ENCODE results near the gene OR6X1.

DNA sequence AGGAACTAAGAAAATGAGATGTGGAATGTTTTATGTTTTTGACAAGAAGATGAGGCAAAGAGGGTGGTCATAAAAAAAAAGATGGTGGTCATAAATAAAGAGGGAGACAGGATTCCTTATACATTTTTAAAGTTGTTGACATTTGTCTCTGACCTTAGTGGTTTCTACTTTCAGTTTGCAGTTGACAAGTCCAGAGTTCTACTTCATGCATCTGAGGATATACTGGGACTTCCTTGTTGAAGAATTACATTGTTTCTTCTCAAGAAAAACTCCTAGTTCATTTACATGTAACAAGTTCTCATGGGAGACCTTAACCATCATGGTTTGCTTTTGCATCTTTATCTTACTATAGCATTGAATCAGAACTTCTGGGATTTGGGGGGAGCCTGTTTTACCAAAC lies 1.2 kb downstream of the OR6X1 start:
- TF ChIP-seq, protein P1, sequence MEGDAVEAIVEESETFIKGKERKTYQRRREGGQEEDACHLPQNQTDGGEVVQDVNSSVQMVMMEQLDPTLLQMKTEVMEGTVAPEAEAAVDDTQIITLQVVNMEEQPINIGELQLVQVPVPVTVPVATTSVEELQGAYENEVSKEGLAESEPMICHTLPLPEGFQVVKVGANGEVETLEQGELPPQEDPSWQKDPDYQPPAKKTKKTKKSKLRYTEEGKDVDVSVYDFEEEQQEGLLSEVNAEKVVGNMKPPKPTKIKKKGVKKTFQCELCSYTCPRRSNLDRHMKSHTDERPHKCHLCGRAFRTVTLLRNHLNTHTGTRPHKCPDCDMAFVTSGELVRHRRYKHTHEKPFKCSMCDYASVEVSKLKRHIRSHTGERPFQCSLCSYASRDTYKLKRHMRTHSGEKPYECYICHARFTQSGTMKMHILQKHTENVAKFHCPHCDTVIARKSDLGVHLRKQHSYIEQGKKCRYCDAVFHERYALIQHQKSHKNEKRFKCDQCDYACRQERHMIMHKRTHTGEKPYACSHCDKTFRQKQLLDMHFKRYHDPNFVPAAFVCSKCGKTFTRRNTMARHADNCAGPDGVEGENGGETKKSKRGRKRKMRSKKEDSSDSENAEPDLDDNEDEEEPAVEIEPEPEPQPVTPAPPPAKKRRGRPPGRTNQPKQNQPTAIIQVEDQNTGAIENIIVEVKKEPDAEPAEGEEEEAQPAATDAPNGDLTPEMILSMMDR (IDR thresholded peaks at IDR 0.05), result no peak
- TF ChIP-seq POLR2A (IDR thresholded peaks at IDR 0.05) (no peak), POLR2AphosphoS5 (IDR thresholded peaks at IDR 0.05) (no peak)

Data from sigmoid colon (tissue), 4 donors.